CD14-positive monocyte (primary cell): ENCODE results near the gene IRAK3. TPM values are rescaled to one million over a fixed set of nuclear protein-coding genes. Genes with fewer than 3 reads are reported as not detected.

Source experiments
- DNase-seq, 3 donors: peaks; one replicate each; pipeline ENCODE4 v3.0.0-alpha.2; 2011 to 2022
- H2AFZ ChIP-seq: 2 replicates; pipeline ENCODE4 v1.6.0; 2012; ENCODE audit warnings: mild to moderate bottlenecking, low read depth, low read length, inconsistent platforms; ENCODE audit not compliant: insufficient read depth, poor library complexity, severe bottlenecking
- H3K27ac ChIP-seq, 2 donors: 1 replicate in 1 of 2; 2 replicates in 1 of 2; pipeline ENCODE4 v1.5.1; 2012 to 2013; ENCODE audit warnings: low read length in 2 of 2, control low read depth in 1 of 2, inconsistent platforms in 1 of 2, low read depth in 1 of 2, mild to moderate bottlenecking in 1 of 2
- H3K27me3 ChIP-seq, 2 donors: one replicate each; pipeline versions ENCODE4 v1.6.0 to v1.6.1; 2011 to 2013; ENCODE audit warnings: low read length in 2 of 2; ENCODE audit not compliant: control insufficient read depth in 2 of 2, insufficient read depth in 2 of 2
- H3K36me3 ChIP-seq, 2 donors: replicated peaks in 1 of 2; 1 replicate in 1 of 2; 2 replicates in 1 of 2; pipeline versions ENCODE4 v1.5.1 to v1.6.1; 2012 to 2013; ENCODE audit warnings: low read length in 2 of 2, control low read depth in 1 of 2, inconsistent platforms in 1 of 2, mild to moderate bottlenecking in 1 of 2; ENCODE audit not compliant: insufficient read depth in 2 of 2, control insufficient read depth in 1 of 2
- H3K4me1 ChIP-seq, 2 donors: 1 replicate in 1 of 2; 2 replicates in 1 of 2; pipeline versions ENCODE4 v1.5.1 to v1.6.1; 2012 to 2013; ENCODE audit warnings: low read length in 2 of 2, control low read depth in 1 of 2, inconsistent platforms in 1 of 2, mild to moderate bottlenecking in 1 of 2, moderate library complexity in 1 of 2; ENCODE audit not compliant: insufficient read depth in 2 of 2, control insufficient read depth in 1 of 2
- H3K4me2 ChIP-seq: replicated peaks from 2 replicates; pipeline ENCODE3; 2012; ENCODE audit warnings: low read length, moderate library complexity, mild to moderate bottlenecking; ENCODE audit not compliant: poor library complexity, severe bottlenecking; ENCODE audit errors: extremely low read depth
- H3K4me3 ChIP-seq, 3 experiments: fragments of 200-600 bp in 1 of 3; sonication (generic) in 1 of 3; replicated peaks in 1 of 3; 1 replicate in 2 of 3; 2 replicates in 1 of 3; pipeline ENCODE4 v1.5.1; 2011 to 2013; ENCODE audit warnings: low read length in 3 of 3, mild to moderate bottlenecking in 3 of 3, control low read depth in 2 of 3, low read depth in 2 of 3, inconsistent platforms in 1 of 3, moderate library complexity in 1 of 3
- H3K79me2 ChIP-seq: 2 replicates; pipeline ENCODE4 v1.6.0; 2012; ENCODE audit warnings: mild to moderate bottlenecking, control low read depth, inconsistent platforms, low read length, moderate library complexity; ENCODE audit not compliant: insufficient read depth
- H3K9ac ChIP-seq: 2 replicates; pipeline ENCODE4 v1.6.0; 2017; ENCODE audit warnings: low read length, mild to moderate bottlenecking; ENCODE audit not compliant: insufficient read depth, poor library complexity, severe bottlenecking
- H3K9me3 ChIP-seq, 2 donors: replicated peaks in 1 of 2; 1 replicate in 1 of 2; 2 replicates in 1 of 2; pipeline versions ENCODE4 v1.5.1 to v1.6.1; 2012 to 2013; ENCODE audit warnings: low read length in 2 of 2, control low read depth in 1 of 2; ENCODE audit not compliant: control insufficient read depth in 1 of 2, insufficient read depth in 1 of 2
- H4K20me1 ChIP-seq: 2 replicates; pipeline ENCODE4 v1.6.0; 2012; ENCODE audit warnings: mild to moderate bottlenecking, low read length, control low read depth, moderate library complexity; ENCODE audit not compliant: insufficient read depth
- H3K27ac Mint-ChIP-seq, 7 donors: one replicate each; pipeline ENCODE4 v1.8.0; 2020; ENCODE audit warnings: mild to moderate bottlenecking in 7 of 7, mixed read lengths in 7 of 7, moderate library complexity in 6 of 7, inconsistent platforms in 2 of 7
- H3K27me3 Mint-ChIP-seq, 3 donors: one replicate each; pipeline ENCODE4 v1.8.0; 2021 to 2022; ENCODE audit warnings: low read depth in 3 of 3, mild to moderate bottlenecking in 3 of 3, mixed read lengths in 3 of 3, moderate library complexity in 3 of 3, inconsistent platforms in 1 of 3
- H3K36me3 Mint-ChIP-seq, 2 donors: one replicate each; pipeline ENCODE4 v1.8.0; 2020; ENCODE audit warnings: mixed read lengths in 2 of 2, inconsistent platforms in 1 of 2, mild to moderate bottlenecking in 1 of 2
- H3K4me1 Mint-ChIP-seq: one replicate; pipeline ENCODE4 v1.8.0; 2020; ENCODE audit warnings: mild to moderate bottlenecking, mixed read lengths
- H3K4me3 Mint-ChIP-seq, 2 donors: one replicate each; pipeline ENCODE4 v1.8.0; 2020; ENCODE audit warnings: mild to moderate bottlenecking in 2 of 2, mixed read lengths in 2 of 2, moderate library complexity in 1 of 2
- H3K9me3 Mint-ChIP-seq, 7 donors: one replicate each; pipeline ENCODE4 v1.8.0; 2020 to 2022; ENCODE audit warnings: mixed read lengths in 7 of 7, mild to moderate bottlenecking in 6 of 7, moderate library complexity in 6 of 7, inconsistent platforms in 2 of 7
- CTCF ChIP-seq: fragments of 200-600 bp; IDR thresholded peaks from one replicate; pipeline ENCODE4 v1.8.0; 2022; ENCODE audit warnings: antibody characterized with exemption, mild to moderate bottlenecking
- WGBS: methylation state at CpG from one replicate; pipeline ENCODE4 v1.1.5; 2013; ENCODE audit warnings: missing lambda C conversion rate; ENCODE audit not compliant: insufficient coverage; 5-methylcytosine and 5-hydroxymethylcytosine counted together
- intact Hi-C, 2 donors: fragments of 100-400 bp; cut with micrococcal nuclease; formaldehyde crosslinking; loops; one replicate each; pipeline versions ENCODE4 v1.15.0 to v1.15.1; 2023
- polyA plus RNA-seq, 3 donors: library from polyadenylated mRNA; depleted of rRNA in 1 of 3; unstranded in 2 of 3; stranded (reverse) in 1 of 3; fragments of 300-500 nt in 2 of 3; fragments of >200 nt in 1 of 3; fragmentation: Illumina TruSeq in 2 of 3; gene quantifications; 1 replicate in 2 of 3; 2 replicates in 1 of 3; pipeline ENCODE4 v1.2.3, GENCODE V29; 2012 to 2021

IRAK3 gene
- polyA plus RNA-seq, 3 donors = 56.9 to 59.7 (median 58.0) TPM

- no CpG with 5 or more reads among the region's 3 CpGs for WGBS
- Mint-ChIP-seq H3K27me3 (peaks cover 0 to 3% (median 0%) of the 10 kb centered on the region in 3 donors), H3K27ac (no peak overlapping the region), H3K9me3 (peaks cover 2 to 9% (median 7%) of the 10 kb centered on the region in 7 donors), H3K4me3 (no peak overlapping the region), H3K4me1 (peaks cover 33% of the 10 kb centered on the region), H3K36me3 (peaks cover 0 to 5% of the 10 kb centered on the region in 2 donors)
- H3K36me3 ChIP-seq = no peaks in the 10 kb centered on the region
- TF ChIP-seq CTCF = no peak
- H3K27ac ChIP-seq = no peak overlapping the region
- H3K4me2 ChIP-seq = no peak overlapping the region
- peaks cover 22 to 26% of the 10 kb centered on the region in 2 donors for H3K4me1 ChIP-seq
- no peaks in the 10 kb centered on the region for H4K20me1 ChIP-seq
- intact Hi-C loops = no loop called here
- no peak overlapping the region for H2AFZ ChIP-seq
- no peaks in the 10 kb centered on the region for H3K9me3 ChIP-seq
- no peaks in the 10 kb centered on the region for H3K27me3 ChIP-seq
- no peaks in the 10 kb centered on the region for H3K79me2 ChIP-seq
- no peak overlapping the region for H3K4me3 ChIP-seq
- no peak overlapping the region for H3K9ac ChIP-seq
- no peak for DNase-seq
Observed at GRCh38 chr12:66282244-66282643, 93.2 kb downstream of the IRAK3 start.

- Mint-ChIP-seq H3K9me3 (peaks cover 0 to 9% (median 3%) of the 10 kb centered on the region in 7 donors), H3K36me3 (peaks cover 0 to 2% of the 10 kb centered on the region in 2 donors), H3K27ac (peak overlapping the region in 1 of 7 donors; percentile 6), H3K4me3 (no peak overlapping the region), H3K27me3 (peaks cover 0 to 3% (median 1%) of the 10 kb centered on the region in 3 donors), H3K4me1 (peaks cover 11% of the 10 kb centered on the region)
- Histone ChIP-seq H3K4me1 (no peaks in the 10 kb centered on the region), H3K4me3 (no peak overlapping the region), H2AFZ (no peak overlapping the region), H3K36me3 (no peaks in the 10 kb centered on the region), H3K27me3 (no peaks in the 10 kb centered on the region), H3K27ac (no peak overlapping the region), H4K20me1 (no peaks in the 10 kb centered on the region), H3K79me2 (no peaks in the 10 kb centered on the region), H3K9me3 (no peaks in the 10 kb centered on the region), H3K9ac (no peak overlapping the region), H3K4me2 (no peak overlapping the region)
- DNase-seq = no peak
- TF ChIP-seq CTCF = no peak
- 100% methylated on average over 3 of the region's 3 CpGs for whole genome bisulfite sequencing
- intact Hi-C loops = no loop called here
Observed at GRCh38 chr12:66287275-66287674, 98.3 kb downstream of the IRAK3 start.
